ENCODE data around the gene GFOD2.

DNA sequence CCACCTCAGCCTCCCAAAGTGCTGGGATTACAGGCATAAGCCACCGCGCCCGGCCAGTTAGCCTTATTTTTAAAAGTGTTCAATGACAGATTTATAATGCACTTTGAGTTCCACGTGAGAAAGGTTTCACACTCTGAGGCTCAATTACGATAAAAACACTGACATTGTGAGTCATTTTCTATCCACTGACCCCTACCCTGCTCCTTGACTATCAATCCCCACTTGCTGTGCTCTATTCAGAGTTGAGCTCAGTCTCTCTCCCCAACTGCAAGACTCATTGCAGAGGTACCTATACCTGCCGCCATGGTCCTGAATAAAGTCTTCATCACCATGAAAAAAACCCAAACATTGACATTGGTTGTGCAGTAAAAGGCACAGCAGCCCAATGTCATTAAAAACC lies 8.5 kb downstream of the GFOD2 start:
- TF ChIP-seq, protein P1, sequence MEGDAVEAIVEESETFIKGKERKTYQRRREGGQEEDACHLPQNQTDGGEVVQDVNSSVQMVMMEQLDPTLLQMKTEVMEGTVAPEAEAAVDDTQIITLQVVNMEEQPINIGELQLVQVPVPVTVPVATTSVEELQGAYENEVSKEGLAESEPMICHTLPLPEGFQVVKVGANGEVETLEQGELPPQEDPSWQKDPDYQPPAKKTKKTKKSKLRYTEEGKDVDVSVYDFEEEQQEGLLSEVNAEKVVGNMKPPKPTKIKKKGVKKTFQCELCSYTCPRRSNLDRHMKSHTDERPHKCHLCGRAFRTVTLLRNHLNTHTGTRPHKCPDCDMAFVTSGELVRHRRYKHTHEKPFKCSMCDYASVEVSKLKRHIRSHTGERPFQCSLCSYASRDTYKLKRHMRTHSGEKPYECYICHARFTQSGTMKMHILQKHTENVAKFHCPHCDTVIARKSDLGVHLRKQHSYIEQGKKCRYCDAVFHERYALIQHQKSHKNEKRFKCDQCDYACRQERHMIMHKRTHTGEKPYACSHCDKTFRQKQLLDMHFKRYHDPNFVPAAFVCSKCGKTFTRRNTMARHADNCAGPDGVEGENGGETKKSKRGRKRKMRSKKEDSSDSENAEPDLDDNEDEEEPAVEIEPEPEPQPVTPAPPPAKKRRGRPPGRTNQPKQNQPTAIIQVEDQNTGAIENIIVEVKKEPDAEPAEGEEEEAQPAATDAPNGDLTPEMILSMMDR (IDR thresholded peaks at IDR 0.05; ENCODE audit: poor library complexity), result no peak
- TF ChIP-seq EZH2 (IDR thresholded peaks at IDR 0.05; ENCODE audit: borderline replicate concordance), result no peak
- TF ChIP-seq EZH2phosphoT487 (IDR thresholded peaks at IDR 0.05; ENCODE audit: low read depth, severe bottlenecking, unreplicated experiment), result no peak

Data from hepatocyte (in vitro differentiated cells).